ENCODE measurements around the gene GRK4.

- TF ChIP-seq EP300 (IDR thresholded peaks at IDR 0.05) (no peak), CTCF (IDR thresholded peaks at IDR 0.05) (no peak)
Measured at GRCh38 chr4:2937146-2937857, 26.1 kb upstream of the GRK4 start.
